K562 (cell line): ENCODE results near the gene DRAXIN. TPM values are rescaled to one million over a fixed set of nuclear protein-coding genes. Genes with fewer than 3 reads are reported as not detected.

ENCODE experiments used
- DMBX1 ChIP-seq: fragments of 250-450 bp; sonication (Bioruptor Pico); IDR thresholded peaks from 2 replicates; pipeline ENCODE4 v1.8.0; 2022; ENCODE audit warnings: inconsistent platforms, mild to moderate bottlenecking, moderate library complexity, borderline replicate concordance
- ETV1 ChIP-seq: fragments of 450-650 bp; conservative IDR thresholded peaks from 2 replicates; pipeline ENCODE4 v1.6.1; 2016; ENCODE audit warnings: missing genetic modification characterization, control low read depth, low read depth, missing compliant biosample characterization
- GATAD2A ChIP-seq: fragments of 450-650 bp; IDR thresholded peaks from 2 replicates; pipeline ENCODE4 v1.6.1; 2017
- GATAD2B ChIP-seq: fragments of 450-650 bp; IDR thresholded peaks from 2 replicates; pipeline ENCODE4 v1.6.1; 2017; ENCODE audit warnings: mild to moderate bottlenecking, borderline replicate concordance
- HNRNPL ChIP-seq: fragments of 200-400 bp; formaldehyde crosslinking; IDR thresholded peaks from 2 replicates; pipeline ENCODE4 v1.6.1; 2017; ENCODE audit warnings: low read depth, mild to moderate bottlenecking, low read length
- MCM5 ChIP-seq: fragments of 450-650 bp; IDR thresholded peaks from 2 replicates; pipeline ENCODE4 v1.6.1; 2016; ENCODE audit warnings: low read depth
- MYNN ChIP-seq, 2 experiments: sonication (generic); formaldehyde crosslinking in 1 of 2; IDR thresholded peaks; 2 replicates each; pipeline versions ENCODE4 v1.5.0 to v1.6.1; 2016 to 2020; ENCODE audit warnings: antibody characterized with exemption in 1 of 2, missing genetic modification reagents in 1 of 2
- NFRKB ChIP-seq: fragments of 450-650 bp; IDR thresholded peaks from 2 replicates; pipeline ENCODE4 v1.6.1; 2016; ENCODE audit warnings: low read depth
- PTBP1 ChIP-seq: fragments of 200-400 bp; formaldehyde crosslinking; IDR thresholded peaks from 2 replicates; pipeline ENCODE4 v1.6.1; 2017; ENCODE audit warnings: low read depth, low read length
- SETDB1 ChIP-seq: IDR thresholded peaks from one replicate; pipeline ENCODE4 v1.6.1; 2012; ENCODE audit warnings: low read length, control low read depth, inconsistent platforms
- SNIP1 ChIP-seq: fragments of 450-650 bp; IDR thresholded peaks from 2 replicates; pipeline ENCODE4 v1.7.1; 2017; ENCODE audit warnings: low read depth, mild to moderate bottlenecking
- TCF7L2 ChIP-seq: fragments of 150-350 bp; IDR thresholded peaks from 2 replicates; pipeline ENCODE4 v1.6.1; 2016; ENCODE audit warnings: low read depth, mild to moderate bottlenecking, low read length, moderate library complexity
- TEAD4 ChIP-seq, 2 experiments: sonication (generic) in 1 of 2; formaldehyde crosslinking in 1 of 2; IDR thresholded peaks; 2 replicates each; pipeline versions ENCODE4 v1.6.1 to v1.8.0; 2012 to 2022; ENCODE audit warnings: borderline replicate concordance in 1 of 2, inconsistent platforms in 1 of 2, low read length in 1 of 2, mild to moderate bottlenecking in 1 of 2, missing genetic modification reagents in 1 of 2
- ZNF24 ChIP-seq: fragments of 450-650 bp; IDR thresholded peaks from 2 replicates; pipeline ENCODE4 v1.6.1; 2016
- polyA plus RNA-seq, 8 experiments: library from polyadenylated mRNA; depleted of rRNA in 4 of 8; stranded (reverse) in 5 of 8; unstranded in 3 of 8; fragments of >200 nt; fragmentation: Nextera tagmentation in 2 of 8; fragmentation: Illumina TruSeq in 1 of 8; extraction: Ambion mirVana in 2 of 8; extraction: Trizol in 1 of 8; gene quantifications; 2 replicates each; pipeline versions ENCODE4 v1.2.1 to v1.2.3, GENCODE V29; 2011 to 2014; ENCODE audit warnings: inconsistent platforms in 1 of 8, missing spikeins in 1 of 8
- total RNA-seq, 7 experiments: library from RNA; depleted of rRNA in 6 of 7; stranded (reverse); fragments of >200 nt in 6 of 7; fragmentation: Illumina TruSeq in 2 of 7; extraction: Trizol in 2 of 7; gene quantifications; 2 replicates each; pipeline versions ENCODE4 v1.2.1 to v1.2.3, GENCODE V29; 2011 to 2021; ENCODE audit warnings: low replicate concordance in 1 of 7
- TF ChIP-seq, protein P1 (sequence below): fragments of 450-650 bp; formaldehyde crosslinking; conservative IDR thresholded peaks from 2 replicates; pipeline ENCODE4 v1.4.0; 2022; ENCODE audit warnings: mild to moderate bottlenecking, missing genetic modification characterization
- TF ChIP-seq, protein P2 (sequence below): sonication (generic); formaldehyde crosslinking; IDR thresholded peaks from 2 replicates; pipeline ENCODE4 v1.5.0; 2020; ENCODE audit warnings: missing genetic modification reagents
- TF ChIP-seq, protein P3 (sequence below): fragments of 250-450 bp; sonication (Bioruptor Pico); IDR thresholded peaks from 2 replicates; pipeline ENCODE4 v1.9.0; 2021; ENCODE audit warnings: mild to moderate bottlenecking
- TF ChIP-seq, protein P4 (sequence below): fragments of 250-450 bp; sonication (Bioruptor Pico); IDR thresholded peaks from 2 replicates; pipeline ENCODE4 v1.5.0; 2021; ENCODE audit warnings: mild to moderate bottlenecking, borderline replicate concordance
- TF ChIP-seq, protein P5 (sequence below): IDR thresholded peaks from 2 replicates; pipeline ENCODE4 v1.6.1; 2011; ENCODE audit warnings: borderline replicate concordance, low read depth, mild to moderate bottlenecking, moderate library complexity, low read length; ENCODE audit not compliant: insufficient read depth, poor library complexity, severe bottlenecking
- TF ChIP-seq, protein P6 (sequence below): fragments of 250-450 bp; sonication (Bioruptor Pico); IDR thresholded peaks from 2 replicates; pipeline ENCODE4 v1.8.0; 2022; ENCODE audit warnings: moderate library complexity, mild to moderate bottlenecking, inconsistent platforms

Gene DRAXIN
- total and polyA plus RNA-seq, 9 of the 15 experiments (the other 6 are each of a cell fraction or from before 2014, with no cell fraction given) = 0.01 to 0.04 (median 0.01) TPM; not detected in 6

DNA sequence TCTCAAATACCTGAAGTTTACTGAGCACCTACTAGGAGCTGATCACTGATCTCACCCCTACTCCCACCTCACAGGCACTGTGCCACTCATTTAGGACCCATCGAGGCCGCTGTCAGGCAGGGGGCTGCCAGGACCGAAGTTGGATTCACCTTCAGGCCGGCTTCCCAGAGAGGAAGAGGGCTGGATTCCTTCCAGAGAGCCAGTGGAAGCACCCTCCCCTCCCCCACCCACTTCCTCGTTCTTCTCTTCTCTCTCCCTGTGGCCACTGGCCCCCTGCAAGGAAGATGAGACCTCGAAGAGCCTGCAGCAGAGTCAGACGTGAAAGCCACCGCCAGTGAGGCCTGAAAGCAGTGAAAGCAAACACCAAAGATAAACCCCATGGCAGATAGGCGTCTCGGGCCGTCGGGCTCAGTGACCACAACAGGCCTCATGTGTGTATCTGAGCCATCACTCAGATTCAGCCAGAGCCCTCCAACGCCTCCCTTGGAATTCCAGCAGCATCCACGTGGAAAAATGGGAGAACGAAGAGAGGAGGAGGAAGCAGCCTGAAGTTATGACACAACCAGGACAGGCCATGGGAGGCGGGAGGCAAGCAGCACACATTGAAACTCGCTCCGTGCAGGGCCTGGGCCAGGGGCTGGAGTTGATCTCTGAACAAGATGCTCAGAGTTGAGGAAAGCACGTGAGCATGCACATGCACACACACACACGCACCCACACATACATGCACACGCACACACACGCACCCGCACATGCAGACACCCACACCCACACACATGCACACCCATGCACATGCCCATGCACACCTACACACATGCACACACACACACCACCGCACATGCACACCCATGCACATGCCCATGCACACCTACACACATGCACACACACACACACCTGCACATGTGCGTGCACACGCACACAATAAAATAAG is 38.3 kb downstream of the DRAXIN start (continued):
- TF ChIP-seq, protein P1, sequence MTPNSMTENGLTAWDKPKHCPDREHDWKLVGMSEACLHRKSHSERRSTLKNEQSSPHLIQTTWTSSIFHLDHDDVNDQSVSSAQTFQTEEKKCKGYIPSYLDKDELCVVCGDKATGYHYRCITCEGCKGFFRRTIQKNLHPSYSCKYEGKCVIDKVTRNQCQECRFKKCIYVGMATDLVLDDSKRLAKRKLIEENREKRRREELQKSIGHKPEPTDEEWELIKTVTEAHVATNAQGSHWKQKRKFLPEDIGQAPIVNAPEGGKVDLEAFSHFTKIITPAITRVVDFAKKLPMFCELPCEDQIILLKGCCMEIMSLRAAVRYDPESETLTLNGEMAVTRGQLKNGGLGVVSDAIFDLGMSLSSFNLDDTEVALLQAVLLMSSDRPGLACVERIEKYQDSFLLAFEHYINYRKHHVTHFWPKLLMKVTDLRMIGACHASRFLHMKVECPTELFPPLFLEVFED = peak; percentile 36; the same call in 1 of the 2 replicates
- TF ChIP-seq MCM5 (no peak), TCF7L2 (no peak), DMBX1 (peak; percentile 29; the same call in 1 of the 2 replicates), ZNF24 (no peak), SNIP1 (no peak), PTBP1 (no peak), TEAD4 (IDR thresholded peaks at IDR 0.05; ENCODE audit: low read length) (no peak), TEAD4 (CRISPR knock-in tag; IDR thresholded peaks at IDR 0.05; ENCODE audit: borderline replicate concordance) (no peak), MYNN (IDR thresholded peaks at IDR 0.05) (0 out of 2 replicates have a peak, but pooled peaks have one; percentile 41), MYNN (CRISPR knock-in tag; IDR thresholded peaks at IDR 0.05) (no peak), HNRNPL (no peak), ETV1 (no peak), GATAD2B (no peak), NFRKB (peak; percentile 23), SETDB1 (no peak), GATAD2A (no peak)
- TF ChIP-seq, protein P2, sequence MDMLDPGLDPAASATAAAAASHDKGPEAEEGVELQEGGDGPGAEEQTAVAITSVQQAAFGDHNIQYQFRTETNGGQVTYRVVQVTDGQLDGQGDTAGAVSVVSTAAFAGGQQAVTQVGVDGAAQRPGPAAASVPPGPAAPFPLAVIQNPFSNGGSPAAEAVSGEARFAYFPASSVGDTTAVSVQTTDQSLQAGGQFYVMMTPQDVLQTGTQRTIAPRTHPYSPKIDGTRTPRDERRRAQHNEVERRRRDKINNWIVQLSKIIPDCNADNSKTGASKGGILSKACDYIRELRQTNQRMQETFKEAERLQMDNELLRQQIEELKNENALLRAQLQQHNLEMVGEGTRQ (CRISPR knock-in tag) = no peak
- TF ChIP-seq, protein P3, sequence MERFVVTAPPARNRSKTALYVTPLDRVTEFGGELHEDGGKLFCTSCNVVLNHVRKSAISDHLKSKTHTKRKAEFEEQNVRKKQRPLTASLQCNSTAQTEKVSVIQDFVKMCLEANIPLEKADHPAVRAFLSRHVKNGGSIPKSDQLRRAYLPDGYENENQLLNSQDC (CRISPR knock-in tag) = no peak
- TF ChIP-seq, protein P4, sequence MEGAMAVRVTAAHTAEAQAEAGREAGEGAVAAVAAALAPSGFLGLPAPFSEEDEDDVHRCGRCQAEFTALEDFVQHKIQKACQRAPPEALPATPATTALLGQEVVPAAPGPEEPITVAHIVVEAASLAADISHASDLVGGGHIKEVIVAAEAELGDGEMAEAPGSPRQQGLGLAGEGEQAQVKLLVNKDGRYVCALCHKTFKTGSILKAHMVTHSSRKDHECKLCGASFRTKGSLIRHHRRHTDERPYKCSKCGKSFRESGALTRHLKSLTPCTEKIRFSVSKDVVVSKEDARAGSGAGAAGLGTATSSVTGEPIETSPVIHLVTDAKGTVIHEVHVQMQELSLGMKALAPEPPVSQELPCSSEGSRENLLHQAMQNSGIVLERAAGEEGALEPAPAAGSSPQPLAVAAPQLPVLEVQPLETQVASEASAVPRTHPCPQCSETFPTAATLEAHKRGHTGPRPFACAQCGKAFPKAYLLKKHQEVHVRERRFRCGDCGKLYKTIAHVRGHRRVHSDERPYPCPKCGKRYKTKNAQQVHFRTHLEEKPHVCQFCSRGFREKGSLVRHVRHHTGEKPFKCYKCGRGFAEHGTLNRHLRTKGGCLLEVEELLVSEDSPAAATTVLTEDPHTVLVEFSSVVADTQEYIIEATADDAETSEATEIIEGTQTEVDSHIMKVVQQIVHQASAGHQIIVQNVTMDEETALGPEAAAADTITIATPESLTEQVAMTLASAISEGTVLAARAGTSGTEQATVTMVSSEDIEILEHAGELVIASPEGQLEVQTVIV (CRISPR knock-in tag) = no peak
- TF ChIP-seq, protein P5, sequence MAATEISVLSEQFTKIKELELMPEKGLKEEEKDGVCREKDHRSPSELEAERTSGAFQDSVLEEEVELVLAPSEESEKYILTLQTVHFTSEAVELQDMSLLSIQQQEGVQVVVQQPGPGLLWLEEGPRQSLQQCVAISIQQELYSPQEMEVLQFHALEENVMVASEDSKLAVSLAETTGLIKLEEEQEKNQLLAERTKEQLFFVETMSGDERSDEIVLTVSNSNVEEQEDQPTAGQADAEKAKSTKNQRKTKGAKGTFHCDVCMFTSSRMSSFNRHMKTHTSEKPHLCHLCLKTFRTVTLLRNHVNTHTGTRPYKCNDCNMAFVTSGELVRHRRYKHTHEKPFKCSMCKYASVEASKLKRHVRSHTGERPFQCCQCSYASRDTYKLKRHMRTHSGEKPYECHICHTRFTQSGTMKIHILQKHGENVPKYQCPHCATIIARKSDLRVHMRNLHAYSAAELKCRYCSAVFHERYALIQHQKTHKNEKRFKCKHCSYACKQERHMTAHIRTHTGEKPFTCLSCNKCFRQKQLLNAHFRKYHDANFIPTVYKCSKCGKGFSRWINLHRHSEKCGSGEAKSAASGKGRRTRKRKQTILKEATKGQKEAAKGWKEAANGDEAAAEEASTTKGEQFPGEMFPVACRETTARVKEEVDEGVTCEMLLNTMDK = no peak
- TF ChIP-seq, protein P6, sequence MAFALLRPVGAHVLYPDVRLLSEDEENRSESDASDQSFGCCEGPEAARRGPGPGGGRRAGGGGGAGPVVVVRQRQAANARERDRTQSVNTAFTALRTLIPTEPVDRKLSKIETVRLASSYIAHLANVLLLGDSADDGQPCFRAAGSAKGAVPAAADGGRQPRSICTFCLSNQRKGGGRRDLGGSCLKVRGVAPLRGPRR = no peak
